GM12878 (cell line): ENCODE measurements around the gene EXOC7. TPM values are rescaled to one million over a fixed set of nuclear protein-coding genes. Genes with fewer than 3 reads are reported as not detected.

Source experiments
- ATAC-seq: fragments of 200-7000 bp; cut with Tn5 transposase; 3 replicates; pipeline ENCODE4 v1.9.1; 2020; ENCODE audit warnings: mild to moderate bottlenecking, moderate library complexity
- BruUV-seq: library from RNA; stranded (reverse); fragments of 400-500 nt; replicated peaks from 2 replicates; lab custom pipeline; 2021; lab: Mats Ljungman, UMichigan
- CTCF ChIA-PET: fragments of 300-600 bp; sonication (Branson Sonifier 250); formaldehyde crosslinking; extraction: SDS; loops from one replicate; lab custom pipeline; 2021; ENCODE audit warnings: inconsistent platforms; lab: Yijun Ruan, JAX
- POLR2A ChIA-PET: fragments of 350-600 bp; formaldehyde crosslinking; extraction: SDS; loops from one replicate; lab custom pipeline; 2021; ENCODE audit warnings: inconsistent platforms; lab: Charles Lee
- RAD21 ChIA-PET: fragments of 300-600 bp; sonication (Branson Sonifier 250); formaldehyde crosslinking; loops from one replicate; lab custom pipeline; 2023; ENCODE audit warnings: antibody characterized with exemption; ENCODE audit not compliant: unreplicated experiment; lab: Charles Lee
- SMC1A ChIA-PET: fragments of 300-600 bp; sonication (Branson Sonifier 250); formaldehyde crosslinking; loops from one replicate; lab custom pipeline; 2023; ENCODE audit not compliant: unreplicated experiment, uncharacterized antibody; lab: Charles Lee
- DNase-seq: peaks from one replicate; pipeline ENCODE4 v3.0.0-alpha.2; 2011; ENCODE audit warnings: low read depth, low spot score
- FAIRE-seq: peaks from 3 replicates; lab custom pipeline; 2011; peaks lifted over from hg19 to GRCh38; lab: Jason Lieb, UNC
- H2AFZ ChIP-seq: 2 replicates; pipeline ENCODE4 v1.6.0; 2011; ENCODE audit warnings: low read depth, low read length, control low read depth; ENCODE audit not compliant: control insufficient read depth
- H3K27ac ChIP-seq: 2 replicates; pipeline ENCODE4 v1.5.1; 2011; ENCODE audit warnings: control low read depth; ENCODE audit not compliant: control insufficient read depth, insufficient read depth
- H3K27me3 ChIP-seq, 2 experiments: replicated peaks in 1 of 2; 2 replicates each; pipeline versions ENCODE4 v1.6.0 to v1.6.1; 2011; ENCODE audit warnings: low read length in 1 of 2; ENCODE audit not compliant: control insufficient read depth in 2 of 2, insufficient read depth in 2 of 2
- H3K36me3 ChIP-seq, 2 experiments: 2 replicates each; pipeline ENCODE4 v1.5.1; 2011; ENCODE audit warnings: low read length in 1 of 2; ENCODE audit not compliant: control insufficient read depth in 2 of 2, insufficient read depth in 2 of 2
- H3K4me1 ChIP-seq: 2 replicates; pipeline ENCODE4 v1.6.1; 2011; ENCODE audit warnings: mild to moderate bottlenecking, low read length, moderate library complexity, mixed read lengths; ENCODE audit not compliant: control insufficient read depth, insufficient read depth
- H3K4me2 ChIP-seq: 2 replicates; pipeline ENCODE4 v1.6.0; 2011; ENCODE audit warnings: control low read depth; ENCODE audit not compliant: control insufficient read depth, insufficient read depth
- H3K4me3 ChIP-seq: fragments of 200-600 bp; sonication (generic); 2 replicates; pipeline ENCODE4 v1.5.1; 2016
- H3K79me2 ChIP-seq: 2 replicates; pipeline ENCODE4 v1.6.0; 2011; ENCODE audit warnings: low read length; ENCODE audit not compliant: control insufficient read depth, insufficient read depth
- H3K9ac ChIP-seq: 2 replicates; pipeline ENCODE4 v1.8.0; 2011; ENCODE audit warnings: low read length, control low read depth, mixed read lengths; ENCODE audit not compliant: control insufficient read depth, insufficient read depth
- H3K9me3 ChIP-seq: replicated peaks from 3 replicates; pipeline ENCODE4 v1.5.1; 2011; ENCODE audit warnings: mild to moderate bottlenecking, low read length; ENCODE audit not compliant: control insufficient read depth, insufficient read depth
- H4K20me1 ChIP-seq: 2 replicates; pipeline ENCODE4 v1.6.0; 2011; ENCODE audit not compliant: control insufficient read depth, insufficient read depth
- CBX3 ChIP-seq: fragments of 200-600 bp; sonication (generic); IDR thresholded peaks from 2 replicates; pipeline ENCODE4 v1.6.1; 2016; ENCODE audit warnings: low read depth, borderline replicate concordance
- HCFC1 ChIP-seq: fragments of 150-350 bp; IDR thresholded peaks from 2 replicates; pipeline ENCODE4 v1.6.1; 2014; ENCODE audit warnings: low read length
- RAD21 ChIP-seq: IDR thresholded peaks from 2 replicates; pipeline ENCODE4 v1.6.1; 2011; ENCODE audit warnings: mild to moderate bottlenecking, low read depth, low read length, moderate library complexity; ENCODE audit not compliant: insufficient read depth
- SIN3A ChIP-seq: IDR thresholded peaks from 2 replicates; pipeline ENCODE4 v1.6.1; 2012; ENCODE audit warnings: low read depth, low read length, improper control_type of control experiment
- STAT3 ChIP-seq: IDR thresholded peaks from 2 replicates; pipeline ENCODE4 v1.6.1; 2011; ENCODE audit warnings: low read depth, low read length, improper control_type of control experiment
- ZBED1 ChIP-seq: IDR thresholded peaks from 2 replicates; pipeline ENCODE4 v1.6.1; 2016; ENCODE audit warnings: borderline replicate concordance
- WGBS: methylation state at CpG from one replicate; pipeline ENCODE4 v1.1.6; 2016; ENCODE audit warnings: low lambda C conversion rate; ENCODE audit not compliant: insufficient replicate concordance, insufficient coverage; ENCODE audit errors: missing lambda C conversion rate; 5-methylcytosine and 5-hydroxymethylcytosine counted together
- in situ Hi-C: fragments of 300-500 bp; cut with MboI; formaldehyde crosslinking; loops from 9 replicates; pipeline ENCODE4 v1.14.3; 2018; ENCODE audit warnings: mixed read lengths
- intact Hi-C: fragments of 100-400 bp; cut with micrococcal nuclease; formaldehyde crosslinking; loops from one replicate; pipeline ENCODE4 v1.14.2; 2022; ENCODE audit not compliant: unreplicated experiment
- polyA plus RNA-seq, 11 experiments: library from polyadenylated mRNA; depleted of rRNA in 4 of 11; unstranded in 6 of 11; stranded (reverse) in 5 of 11; fragments of >200 nt; fragmentation: Nextera tagmentation in 4 of 11; fragmentation: Illumina TruSeq in 1 of 11; extraction: Ambion mirVana in 4 of 11; extraction: Trizol in 1 of 11; gene quantifications; 1 replicate in 1 of 11; 2 replicates in 10 of 11; pipeline versions ENCODE4 v1.2.1 to v1.2.3, GENCODE V29; 2011 to 2016; ENCODE audit warnings: inconsistent platforms in 2 of 11, missing spikeins in 2 of 11, low read depth in 1 of 11
- total RNA-seq, 4 experiments: library from RNA; depleted of rRNA in 3 of 4; stranded (reverse); fragments of >200 nt in 3 of 4; fragmentation: Illumina TruSeq in 1 of 4; extraction: Trizol in 1 of 4; gene quantifications; 2 replicates each; pipeline versions ENCODE4 v1.2.1 to v1.2.3, GENCODE V29; 2013 to 2021
- TF ChIP-seq, protein P1 (sequence below), 3 experiments: IDR thresholded peaks in 2 of 3; conservative IDR thresholded peaks in 1 of 3; 2 replicates each; pipeline ENCODE4 v1.5.1; 2011; ENCODE audit warnings: low read depth in 3 of 3, low read length in 3 of 3, mild to moderate bottlenecking in 3 of 3, control low read depth in 2 of 3, moderate library complexity in 2 of 3, inconsistent platforms in 1 of 3, mixed read lengths in 1 of 3; ENCODE audit not compliant: control insufficient read depth in 2 of 3, insufficient read depth in 1 of 3; ENCODE audit errors: extremely low read depth in 1 of 3
- TF ChIP-seq, protein P2 (sequence below): fragments of 450-650 bp; formaldehyde crosslinking; IDR thresholded peaks from 2 replicates; pipeline ENCODE4 v1.4.0; 2020; ENCODE audit warnings: mild to moderate bottlenecking, moderate library complexity
- TF ChIP-seq, protein P3 (sequence below): fragments of 450-650 bp; IDR thresholded peaks from 2 replicates; pipeline ENCODE4 v1.6.1; 2016; ENCODE audit warnings: mild to moderate bottlenecking

The EXOC7 gene
- total and polyA plus RNA-seq, 10 of the 15 experiments (the other 5 are each of a cell fraction or from before 2014, with no cell fraction given), result 18.8 to 71.3 (median 48.2) TPM

DNA sequence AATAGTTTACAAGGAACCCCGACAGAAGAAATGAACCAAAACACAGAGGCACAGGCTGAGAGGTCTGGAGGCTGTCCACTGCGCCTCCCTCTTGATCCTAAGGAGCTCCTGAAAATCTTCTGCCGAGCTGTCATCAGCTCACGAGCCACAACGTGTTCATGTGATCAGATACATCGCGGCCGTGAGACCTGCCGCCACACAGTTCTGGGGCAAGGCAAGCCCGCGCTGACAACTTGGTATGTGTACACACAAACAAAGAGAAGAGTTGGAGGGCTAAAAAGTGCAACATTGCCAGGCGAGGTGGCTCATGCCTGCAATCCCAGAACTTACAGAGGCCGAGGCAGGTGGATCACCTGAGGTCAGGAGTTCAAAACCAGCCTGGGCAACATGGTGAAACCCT, 7.6 kb downstream of the EXOC7 start:
- intact Hi-C loops (no loop called here), in situ Hi-C loops (no loop called here)
- H3K27ac ChIP-seq, result no peak overlapping the region
- FAIRE-seq, result no peak
- DNase-seq, result no peak
- no TSS peak for BruUV-seq
- no peak for TF ChIP-seq CBX3
- no peak for TF ChIP-seq HCFC1
- no peak for TF ChIP-seq ZBED1
- no peak for TF ChIP-seq SIN3A
- TF ChIP-seq STAT3, result no peak
- TF ChIP-seq, protein P1, sequence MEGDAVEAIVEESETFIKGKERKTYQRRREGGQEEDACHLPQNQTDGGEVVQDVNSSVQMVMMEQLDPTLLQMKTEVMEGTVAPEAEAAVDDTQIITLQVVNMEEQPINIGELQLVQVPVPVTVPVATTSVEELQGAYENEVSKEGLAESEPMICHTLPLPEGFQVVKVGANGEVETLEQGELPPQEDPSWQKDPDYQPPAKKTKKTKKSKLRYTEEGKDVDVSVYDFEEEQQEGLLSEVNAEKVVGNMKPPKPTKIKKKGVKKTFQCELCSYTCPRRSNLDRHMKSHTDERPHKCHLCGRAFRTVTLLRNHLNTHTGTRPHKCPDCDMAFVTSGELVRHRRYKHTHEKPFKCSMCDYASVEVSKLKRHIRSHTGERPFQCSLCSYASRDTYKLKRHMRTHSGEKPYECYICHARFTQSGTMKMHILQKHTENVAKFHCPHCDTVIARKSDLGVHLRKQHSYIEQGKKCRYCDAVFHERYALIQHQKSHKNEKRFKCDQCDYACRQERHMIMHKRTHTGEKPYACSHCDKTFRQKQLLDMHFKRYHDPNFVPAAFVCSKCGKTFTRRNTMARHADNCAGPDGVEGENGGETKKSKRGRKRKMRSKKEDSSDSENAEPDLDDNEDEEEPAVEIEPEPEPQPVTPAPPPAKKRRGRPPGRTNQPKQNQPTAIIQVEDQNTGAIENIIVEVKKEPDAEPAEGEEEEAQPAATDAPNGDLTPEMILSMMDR (IDR thresholded peaks at IDR 0.05 in 2 of 3, conservative IDR thresholded peaks at IDR 0.05 in 1 of 3; ENCODE audit: control insufficient read depth in 2 of 3, extremely low read depth in 1 of 3, insufficient read depth in 1 of 3, low read depth in 3 of 3, low read length in 3 of 3), result no peak
- TF ChIP-seq, protein P2, sequence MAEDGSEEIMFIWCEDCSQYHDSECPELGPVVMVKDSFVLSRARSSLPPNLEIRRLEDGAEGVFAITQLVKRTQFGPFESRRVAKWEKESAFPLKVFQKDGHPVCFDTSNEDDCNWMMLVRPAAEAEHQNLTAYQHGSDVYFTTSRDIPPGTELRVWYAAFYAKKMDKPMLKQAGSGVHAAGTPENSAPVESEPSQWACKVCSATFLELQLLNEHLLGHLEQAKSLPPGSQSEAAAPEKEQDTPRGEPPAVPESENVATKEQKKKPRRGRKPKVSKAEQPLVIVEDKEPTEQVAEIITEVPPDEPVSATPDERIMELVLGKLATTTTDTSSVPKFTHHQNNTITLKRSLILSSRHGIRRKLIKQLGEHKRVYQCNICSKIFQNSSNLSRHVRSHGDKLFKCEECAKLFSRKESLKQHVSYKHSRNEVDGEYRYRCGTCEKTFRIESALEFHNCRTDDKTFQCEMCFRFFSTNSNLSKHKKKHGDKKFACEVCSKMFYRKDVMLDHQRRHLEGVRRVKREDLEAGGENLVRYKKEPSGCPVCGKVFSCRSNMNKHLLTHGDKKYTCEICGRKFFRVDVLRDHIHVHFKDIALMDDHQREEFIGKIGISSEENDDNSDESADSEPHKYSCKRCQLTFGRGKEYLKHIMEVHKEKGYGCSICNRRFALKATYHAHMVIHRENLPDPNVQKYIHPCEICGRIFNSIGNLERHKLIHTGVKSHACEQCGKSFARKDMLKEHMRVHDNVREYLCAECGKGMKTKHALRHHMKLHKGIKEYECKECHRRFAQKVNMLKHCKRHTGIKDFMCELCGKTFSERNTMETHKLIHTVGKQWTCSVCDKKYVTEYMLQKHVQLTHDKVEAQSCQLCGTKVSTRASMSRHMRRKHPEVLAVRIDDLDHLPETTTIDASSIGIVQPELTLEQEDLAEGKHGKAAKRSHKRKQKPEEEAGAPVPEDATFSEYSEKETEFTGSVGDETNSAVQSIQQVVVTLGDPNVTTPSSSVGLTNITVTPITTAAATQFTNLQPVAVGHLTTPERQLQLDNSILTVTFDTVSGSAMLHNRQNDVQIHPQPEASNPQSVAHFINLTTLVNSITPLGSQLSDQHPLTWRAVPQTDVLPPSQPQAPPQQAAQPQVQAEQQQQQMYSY (CRISPR knock-in tag), result no peak
- TF ChIP-seq, protein P3, sequence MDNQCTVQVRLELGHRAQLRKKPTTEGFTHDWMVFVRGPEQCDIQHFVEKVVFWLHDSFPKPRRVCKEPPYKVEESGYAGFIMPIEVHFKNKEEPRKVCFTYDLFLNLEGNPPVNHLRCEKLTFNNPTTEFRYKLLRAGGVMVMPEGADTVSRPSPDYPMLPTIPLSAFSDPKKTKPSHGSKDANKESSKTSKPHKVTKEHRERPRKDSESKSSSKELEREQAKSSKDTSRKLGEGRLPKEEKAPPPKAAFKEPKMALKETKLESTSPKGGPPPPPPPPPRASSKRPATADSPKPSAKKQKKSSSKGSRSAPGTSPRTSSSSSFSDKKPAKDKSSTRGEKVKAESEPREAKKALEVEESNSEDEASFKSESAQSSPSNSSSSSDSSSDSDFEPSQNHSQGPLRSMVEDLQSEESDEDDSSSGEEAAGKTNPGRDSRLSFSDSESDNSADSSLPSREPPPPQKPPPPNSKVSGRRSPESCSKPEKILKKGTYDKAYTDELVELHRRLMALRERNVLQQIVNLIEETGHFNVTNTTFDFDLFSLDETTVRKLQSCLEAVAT, result no peak
- no peak for TF ChIP-seq RAD21
- no peaks in the 10 kb centered on the region for H3K4me1 ChIP-seq
- H3K27me3 ChIP-seq, result no peaks in the 10 kb centered on the region
- no peak overlapping the region for H3K4me2 ChIP-seq
- H3K79me2 ChIP-seq, result no peaks in the 10 kb centered on the region
- H3K9ac ChIP-seq, result no peak overlapping the region
- no peak for ATAC-seq
- no peaks in the 10 kb centered on the region for H4K20me1 ChIP-seq
- WGBS, result 86% methylated on average over 13 of the region's 13 CpGs
- no peak overlapping the region for H3K4me3 ChIP-seq
- H3K9me3 ChIP-seq, result no peaks in the 10 kb centered on the region
- H2AFZ ChIP-seq, result no peak overlapping the region
- RAD21 ChIA-PET, result no interaction called here
- CTCF ChIA-PET, result interaction anchor here (0.8 to 1.3 kb wide), 7 partner anchors 10 to 271 kb away, joined by 3 to 5 read pairs (median 3); no protein-coding TSS in a partner anchor
- POLR2A ChIA-PET, result no interaction called here
- H3K36me3 ChIP-seq, result peaks cover 11 to 12% of the 10 kb centered on the region in 2 experiments; a peak in 3 of 4 replicates
- SMC1A ChIA-PET, result interaction anchor here (0.7 to 1.4 kb wide), 2 partner anchors 8 to 27 kb away, joined by 3 to 4 read pairs; partner anchors contain the start of gene EXOC7
